Transverse colon (tissue), 4 donors: Measurements from ENCODE around the gene SLC35F3. TPM values are rescaled to one million over a fixed set of nuclear protein-coding genes. Genes with fewer than 3 reads are reported as not detected.

Experiments used
- DNase-seq: peaks from one replicate; pipeline ENCODE4 v3.0.0-alpha.2; 2019
- H3K27ac ChIP-seq, 4 donors: fragments of 200-600 bp; sonication (generic); 2 replicates each; pipeline ENCODE4 v1.5.1; 2016 to 2018; ENCODE audit warnings: inconsistent platforms in 4 of 4
- H3K27me3 ChIP-seq: fragments of 200-600 bp; sonication (generic); 2 replicates; pipeline ENCODE4 v1.5.1; 2017; ENCODE audit warnings: inconsistent platforms
- H3K36me3 ChIP-seq, 4 donors: fragments of 200-600 bp; sonication (generic); 2 replicates each; pipeline ENCODE4 v1.5.1; 2017 to 2019; ENCODE audit warnings: inconsistent platforms in 4 of 4
- H3K4me1 ChIP-seq, 4 donors: fragments of 200-600 bp; sonication (generic); 2 replicates each; pipeline ENCODE4 v1.5.1; 2017 to 2020; ENCODE audit warnings: inconsistent platforms in 4 of 4
- H3K4me3 ChIP-seq, 4 donors: fragments of 200-600 bp; sonication (generic); 1 replicate in 1 of 4; 2 replicates in 3 of 4; pipeline versions ENCODE4 v1.5.1 to v1.6.1; 2017 to 2019; ENCODE audit warnings: inconsistent platforms in 4 of 4
- H3K9me3 ChIP-seq, 2 donors: fragments of 200-600 bp; sonication (generic); 2 replicates each; pipeline ENCODE4 v1.5.1; 2017 to 2019; ENCODE audit warnings: inconsistent platforms in 2 of 2
- EP300 ChIP-seq: sonication (generic); formaldehyde crosslinking; IDR thresholded peaks from one replicate; pipeline ENCODE4 v1.6.1; 2017; ENCODE audit warnings: antibody characterized with exemption, low read depth
- POLR2A ChIP-seq: fragments of 450-650 bp; IDR thresholded peaks from one replicate; pipeline ENCODE4 v1.6.1; 2016; ENCODE audit warnings: antibody characterized with exemption, mild to moderate bottlenecking, moderate library complexity
- POLR2AphosphoS5 ChIP-seq, 3 donors: sonication (generic); formaldehyde crosslinking; IDR thresholded peaks; one replicate each; pipeline ENCODE4 v1.6.1; 2016; ENCODE audit warnings: antibody characterized with exemption in 3 of 3
- WGBS, 2 donors: methylation state at CpG; one replicate each; pipeline ENCODE4 v1.1.5; 2018; ENCODE audit warnings: low coverage in 1 of 2; 5-methylcytosine and 5-hydroxymethylcytosine counted together
- in situ Hi-C, 4 donors: fragments of 200-750 bp; cut with MboI; loops; one replicate each; pipeline versions ENCODE4 v1.15.0 to v1.15.1; 2017; ENCODE audit warnings: low sequenced_read_pairs in 3 of 4, low pct_ligation_motif_present in 1 of 4, low pct_unique_long_range_greater_than_20kb in 1 of 4
- intact Hi-C: fragments of 100-400 bp; cut with DNase I; formaldehyde crosslinking; loops from one replicate; pipeline ENCODE4 v1.15.1; 2023; ENCODE audit warnings: low total_unique reads
- total RNA-seq, 4 donors: library from RNA; depleted of rRNA; stranded (reverse); fragments of >200 nt; gene quantifications; one replicate each; pipeline ENCODE4 v1.1.0, GENCODE V29; 2016
- TF ChIP-seq, protein P1 (sequence below), 5 experiments: fragments of 200-600 bp in 3 of 5; fragments of 450-650 bp in 2 of 5; sonication (generic) in 3 of 5; IDR thresholded peaks; 1 replicate in 2 of 5; 2 replicates in 3 of 5; pipeline ENCODE4 v1.5.1; 2016 to 2017; ENCODE audit warnings: antibody characterized with exemption in 5 of 5, inconsistent platforms in 3 of 5, mild to moderate bottlenecking in 2 of 5, moderate library complexity in 1 of 5

SLC35F3 gene
- total RNA-seq, 4 donors from 2014 or later = not detected

DNA sequence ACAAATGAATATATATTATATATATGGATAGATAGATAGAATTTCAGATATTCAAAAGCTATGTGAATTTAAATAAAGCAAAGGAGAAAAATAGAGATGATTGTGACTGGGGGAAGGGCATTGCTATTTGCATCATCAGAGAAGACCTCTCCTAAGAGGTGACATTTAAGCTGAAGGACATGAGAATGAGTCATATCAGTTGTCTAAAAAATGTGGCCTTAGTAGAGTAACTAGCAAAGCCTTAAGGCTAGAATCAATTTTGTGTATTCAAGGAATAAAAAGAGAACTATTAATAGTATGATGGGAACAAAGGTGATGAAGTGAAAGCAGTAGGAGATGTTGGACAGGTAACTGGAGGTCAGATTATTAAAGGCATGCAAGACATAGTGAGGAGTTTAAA is 34.8 kb upstream of the SLC35F3 start:
- Histone ChIP-seq H3K36me3 (no peaks in the 10 kb centered on the region), H3K4me3 (no peak overlapping the region), H3K4me1 (no peaks in the 10 kb centered on the region), H3K27me3 (no peaks in the 10 kb centered on the region), H3K27ac (no peak overlapping the region), H3K9me3 (no peaks in the 10 kb centered on the region)
- intact Hi-C loops = no loop called here
- in situ Hi-C loops = no loop called here
- no peak for TF ChIP-seq POLR2A
- no peak for TF ChIP-seq POLR2AphosphoS5 (IDR thresholded peaks at IDR 0.05)
- TF ChIP-seq EP300 = no peak
- TF ChIP-seq, protein P1, sequence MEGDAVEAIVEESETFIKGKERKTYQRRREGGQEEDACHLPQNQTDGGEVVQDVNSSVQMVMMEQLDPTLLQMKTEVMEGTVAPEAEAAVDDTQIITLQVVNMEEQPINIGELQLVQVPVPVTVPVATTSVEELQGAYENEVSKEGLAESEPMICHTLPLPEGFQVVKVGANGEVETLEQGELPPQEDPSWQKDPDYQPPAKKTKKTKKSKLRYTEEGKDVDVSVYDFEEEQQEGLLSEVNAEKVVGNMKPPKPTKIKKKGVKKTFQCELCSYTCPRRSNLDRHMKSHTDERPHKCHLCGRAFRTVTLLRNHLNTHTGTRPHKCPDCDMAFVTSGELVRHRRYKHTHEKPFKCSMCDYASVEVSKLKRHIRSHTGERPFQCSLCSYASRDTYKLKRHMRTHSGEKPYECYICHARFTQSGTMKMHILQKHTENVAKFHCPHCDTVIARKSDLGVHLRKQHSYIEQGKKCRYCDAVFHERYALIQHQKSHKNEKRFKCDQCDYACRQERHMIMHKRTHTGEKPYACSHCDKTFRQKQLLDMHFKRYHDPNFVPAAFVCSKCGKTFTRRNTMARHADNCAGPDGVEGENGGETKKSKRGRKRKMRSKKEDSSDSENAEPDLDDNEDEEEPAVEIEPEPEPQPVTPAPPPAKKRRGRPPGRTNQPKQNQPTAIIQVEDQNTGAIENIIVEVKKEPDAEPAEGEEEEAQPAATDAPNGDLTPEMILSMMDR (IDR thresholded peaks at IDR 0.05) = no peak
- no peak for DNase-seq

DNA sequence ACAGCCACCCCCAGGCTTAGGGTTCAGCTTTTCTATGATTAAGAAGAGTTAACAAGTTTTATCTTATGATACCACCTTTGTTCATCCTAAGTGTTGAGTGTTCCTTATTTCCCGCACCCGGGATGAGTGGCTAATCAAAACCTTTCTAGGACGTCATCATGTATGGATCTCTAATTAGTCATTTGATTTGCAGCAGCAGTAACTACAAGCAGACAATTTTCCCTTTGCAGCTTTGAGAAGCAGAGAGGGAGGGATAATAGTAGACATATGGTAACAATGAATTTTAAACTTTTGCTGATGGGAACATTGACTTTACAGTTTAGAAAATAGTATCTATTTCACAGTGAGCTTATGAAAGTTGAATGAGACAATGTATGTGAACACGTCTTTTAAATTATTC is 30.8 kb upstream of the SLC35F3 start:
- Histone ChIP-seq H3K4me3 (no peak overlapping the region), H3K4me1 (no peaks in the 10 kb centered on the region), H3K36me3 (no peaks in the 10 kb centered on the region), H3K27me3 (no peaks in the 10 kb centered on the region), H3K9me3 (no peaks in the 10 kb centered on the region), H3K27ac (no peak overlapping the region)
- intact Hi-C loops (no loop called here), in situ Hi-C loops (no loop called here)
- TF ChIP-seq POLR2AphosphoS5 (IDR thresholded peaks at IDR 0.05) = no peak
- TF ChIP-seq, protein P1 (IDR thresholded peaks at IDR 0.05) = no peak
- 86 to 87% methylated on average over 3 to 4 of the region's 4 CpGs for WGBS, 2 donors
- DNase-seq = no peak

DNA sequence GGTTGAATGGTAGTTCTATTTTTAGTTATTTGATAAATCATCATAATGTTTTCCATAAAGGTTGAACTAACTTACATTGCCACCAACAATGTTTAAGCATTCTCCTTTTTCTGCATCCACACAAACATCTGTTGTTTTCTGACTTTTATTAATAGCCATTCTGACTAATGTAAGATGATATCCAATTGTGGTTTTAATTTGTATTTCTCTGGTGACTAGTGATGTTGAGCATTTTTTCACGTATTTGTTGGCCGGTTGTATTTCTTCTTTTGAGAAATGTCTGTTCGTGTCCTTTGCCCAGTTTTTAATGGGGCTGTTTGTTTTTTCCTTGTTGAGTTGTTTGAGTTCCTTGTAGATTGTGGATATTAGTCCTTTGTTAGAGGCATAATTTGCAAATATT is 24.6 kb upstream of the SLC35F3 start:
- H3K36me3 ChIP-seq = no peaks in the 10 kb centered on the region

DNA sequence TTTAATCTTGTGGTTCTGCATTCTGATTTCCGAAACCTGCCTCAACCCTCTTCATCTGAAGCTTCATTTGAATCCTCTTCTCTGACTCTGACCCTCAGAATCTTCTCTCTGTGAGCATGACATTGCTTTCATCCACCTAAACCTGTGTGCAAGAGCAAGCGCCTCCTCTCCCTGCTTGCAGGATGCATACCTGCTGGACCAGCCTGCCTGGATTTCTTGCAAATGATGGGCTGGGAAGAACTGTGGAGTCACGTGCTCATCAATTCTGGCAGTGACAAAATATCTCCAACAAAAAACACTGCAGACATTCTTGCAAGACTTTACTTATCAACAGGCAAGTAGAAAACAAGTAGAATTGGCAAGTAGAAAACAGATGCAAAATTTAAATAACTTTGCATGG is 20.8 kb upstream of the SLC35F3 start:
- no peaks in the 10 kb centered on the region for H3K27me3 ChIP-seq
- TF ChIP-seq POLR2AphosphoS5 (IDR thresholded peaks at IDR 0.05) = no peak
- TF ChIP-seq POLR2A = no peak
- TF ChIP-seq, protein P1 (IDR thresholded peaks at IDR 0.05) = no peak
- TF ChIP-seq EP300 = no peak
- intact Hi-C loops = no loop called here
- no peak for DNase-seq
- 40 to 57% methylated on average over 1 to 3 of the region's 3 CpGs for WGBS, 2 donors
- in situ Hi-C loops = no loop called here
- no peaks in the 10 kb centered on the region for H3K36me3 ChIP-seq
- H3K9me3 ChIP-seq = no peaks in the 10 kb centered on the region
- no peak overlapping the region for H3K4me3 ChIP-seq
- no peak overlapping the region for H3K27ac ChIP-seq
- no peaks in the 10 kb centered on the region for H3K4me1 ChIP-seq

More for the DNA sequence above, 24.6 kb upstream of the SLC35F3 start:
- Histone ChIP-seq H3K27me3 (no peaks in the 10 kb centered on the region), H3K9me3 (no peaks in the 10 kb centered on the region), H3K4me3 (no peak overlapping the region), H3K4me1 (no peaks in the 10 kb centered on the region), H3K27ac (no peak overlapping the region)
- in situ Hi-C loops = no loop called here
- no peak for DNase-seq
- TF ChIP-seq, protein P1 (IDR thresholded peaks at IDR 0.05) = no peak
- TF ChIP-seq EP300 = no peak
- no peak for TF ChIP-seq POLR2AphosphoS5 (IDR thresholded peaks at IDR 0.05)
- TF ChIP-seq POLR2A = no peak
- intact Hi-C loops = no loop called here
- 85 to 97% methylated on average over 3 of the region's 3 CpGs for whole genome bisulfite sequencing, 2 donors
